GM12874 (cell line): Measurements from ENCODE around the gene CDKAL1.

Experiments used
- CTCF ChIP-seq: IDR thresholded peaks from 2 replicates; pipeline ENCODE4 v1.5.1; 2011; ENCODE audit warnings: low read depth, mild to moderate bottlenecking, control low read depth, low read length, moderate library complexity; ENCODE audit not compliant: insufficient read depth

Gene CDKAL1

GRCh38 chr6:21101694-21102093 lies 567.4 kb downstream of the CDKAL1 start:
- no peak for TF ChIP-seq CTCF

GRCh38 chr6:21102201-21102600 lies 567.9 kb downstream of the CDKAL1 start:
- no peak for TF ChIP-seq CTCF

GRCh38 chr6:21102624-21103023 lies 568.4 kb downstream of the CDKAL1 start:
- TF ChIP-seq CTCF: no peak

- no peak for TF ChIP-seq CTCF
These were observed 569.5 kb downstream of the CDKAL1 start for GRCh38 chr6:21103626-21104224.

GRCh38 chr6:21104288-21104687 lies 570.0 kb downstream of the CDKAL1 start:
- TF ChIP-seq CTCF: no peak

GRCh38 chr6:21107796-21108195 lies 573.5 kb downstream of the CDKAL1 start:
- TF ChIP-seq CTCF: no peak

GRCh38 chr6:21109391-21110178 lies 575.3 kb downstream of the CDKAL1 start:
- TF ChIP-seq CTCF: no peak
